Measurements from ENCODE around the gene GPR176.

The GPR176 gene, protein sequence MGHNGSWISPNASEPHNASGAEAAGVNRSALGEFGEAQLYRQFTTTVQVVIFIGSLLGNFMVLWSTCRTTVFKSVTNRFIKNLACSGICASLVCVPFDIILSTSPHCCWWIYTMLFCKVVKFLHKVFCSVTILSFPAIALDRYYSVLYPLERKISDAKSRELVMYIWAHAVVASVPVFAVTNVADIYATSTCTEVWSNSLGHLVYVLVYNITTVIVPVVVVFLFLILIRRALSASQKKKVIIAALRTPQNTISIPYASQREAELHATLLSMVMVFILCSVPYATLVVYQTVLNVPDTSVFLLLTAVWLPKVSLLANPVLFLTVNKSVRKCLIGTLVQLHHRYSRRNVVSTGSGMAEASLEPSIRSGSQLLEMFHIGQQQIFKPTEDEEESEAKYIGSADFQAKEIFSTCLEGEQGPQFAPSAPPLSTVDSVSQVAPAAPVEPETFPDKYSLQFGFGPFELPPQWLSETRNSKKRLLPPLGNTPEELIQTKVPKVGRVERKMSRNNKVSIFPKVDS

GRCh38 chr15:39919748-39920509 is at the start of gene GPR176:
Gene GPR176, minus strand, starts transcription at chr15:39920266. Its CDS starts 240 bp downstream, at chr15:39920026.
- DNase-seq: no peak

- DNase-seq: no peak
Observed at GRCh38 chr15:39969002-39969394, 48.9 kb upstream of the GPR176 start.

DNA sequence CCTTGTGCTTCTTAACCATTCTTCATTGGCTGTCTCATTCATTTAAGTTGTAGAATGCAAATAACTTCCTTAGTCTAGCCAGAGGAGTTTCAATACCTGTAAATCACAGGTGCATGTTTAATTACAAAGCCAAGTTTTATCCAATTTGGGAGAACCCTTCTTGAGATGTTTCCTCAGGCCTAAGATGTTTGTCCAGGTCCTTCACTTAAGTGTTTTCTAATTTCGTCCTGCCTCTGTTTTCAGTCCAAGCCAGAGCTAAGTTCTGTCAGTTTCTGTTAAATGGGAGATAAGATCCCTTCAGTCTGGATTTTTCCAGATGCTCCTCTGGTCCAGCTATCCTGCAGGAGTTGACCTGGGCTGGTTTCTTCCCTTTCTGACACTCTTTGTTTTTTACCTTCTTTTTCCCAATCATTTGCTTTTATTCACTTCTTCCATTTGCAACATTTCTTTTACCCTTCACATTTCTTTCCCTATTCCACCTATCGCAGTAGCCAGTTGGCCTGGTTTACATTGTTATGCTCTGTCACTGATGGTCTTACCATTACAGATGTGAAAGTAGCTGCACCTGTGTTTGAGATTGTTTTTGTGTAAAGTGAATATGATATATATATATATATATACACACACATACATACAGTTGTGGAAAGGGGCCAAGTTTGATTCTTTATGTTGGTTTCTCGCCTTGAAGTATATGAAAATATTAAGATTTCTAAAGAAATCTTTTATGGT is 48.4 kb upstream of the GPR176 start:
- no peak for DNase-seq

DNA sequence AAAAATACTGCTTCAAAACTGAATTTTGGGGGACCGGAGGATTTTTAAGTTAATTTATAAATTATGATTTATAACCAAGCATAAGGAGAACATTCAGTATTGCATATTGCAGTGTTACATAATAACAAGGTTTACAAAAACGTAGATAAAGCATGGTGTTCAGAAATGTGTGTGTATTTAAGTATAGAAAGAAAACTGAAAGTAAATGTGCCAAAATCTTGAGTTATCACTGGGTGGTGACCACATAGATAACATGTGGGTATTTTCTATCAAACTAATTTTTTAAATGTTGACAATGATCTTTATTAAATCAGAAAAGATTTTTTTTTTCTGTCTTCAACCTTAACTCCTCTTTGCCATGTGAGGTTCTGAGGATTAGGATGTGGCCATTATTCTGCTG is 46.5 kb upstream of the GPR176 start:
- no peak for DNase-seq

DNA sequence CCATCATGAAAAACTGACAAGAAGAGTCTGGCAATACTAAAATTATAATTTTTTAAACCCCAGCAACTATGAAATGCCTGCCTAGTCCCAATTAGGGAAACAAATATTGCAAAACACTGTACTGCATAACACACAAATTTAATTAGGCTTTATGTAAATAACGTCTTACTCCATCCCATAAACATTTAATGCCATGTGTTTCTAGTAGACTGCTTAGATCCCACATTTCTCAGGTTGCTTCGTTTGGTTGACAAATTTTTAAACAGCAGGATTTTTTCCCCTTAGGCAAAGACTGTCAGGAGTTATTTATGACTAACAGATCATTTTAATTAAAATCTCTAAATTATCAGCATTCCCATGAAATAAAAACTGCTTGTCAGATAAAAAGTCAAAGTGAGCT is 43.7 kb upstream of the GPR176 start:
- DNase-seq: no peak

DNA sequence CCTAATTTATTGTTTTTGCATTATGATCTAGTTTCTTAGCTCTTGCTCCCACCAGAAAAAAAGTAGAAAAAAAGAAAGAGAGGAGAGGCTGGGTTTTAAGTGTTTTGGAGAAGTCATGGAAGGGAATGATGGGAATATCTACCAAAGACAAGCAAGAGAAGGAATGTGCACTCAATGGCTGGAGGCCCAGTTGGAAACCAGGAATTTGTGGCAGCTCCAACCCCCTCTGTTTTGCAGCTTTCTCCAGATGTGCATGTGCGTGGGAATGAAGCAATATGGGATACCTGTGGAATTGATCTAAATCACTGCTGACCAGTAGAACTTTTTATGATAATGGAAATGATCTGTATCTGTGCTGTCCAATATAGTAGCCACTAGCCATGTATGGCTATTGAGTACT is 41.0 kb upstream of the GPR176 start:
- no peak for DNase-seq

GRCh38 chr15:39960411-39960810 is 40.3 kb upstream of the GPR176 start:
- DNase-seq: no peak

GRCh38 chr15:39959411-39959810 is 39.3 kb upstream of the GPR176 start:
- DNase-seq: no peak

DNA sequence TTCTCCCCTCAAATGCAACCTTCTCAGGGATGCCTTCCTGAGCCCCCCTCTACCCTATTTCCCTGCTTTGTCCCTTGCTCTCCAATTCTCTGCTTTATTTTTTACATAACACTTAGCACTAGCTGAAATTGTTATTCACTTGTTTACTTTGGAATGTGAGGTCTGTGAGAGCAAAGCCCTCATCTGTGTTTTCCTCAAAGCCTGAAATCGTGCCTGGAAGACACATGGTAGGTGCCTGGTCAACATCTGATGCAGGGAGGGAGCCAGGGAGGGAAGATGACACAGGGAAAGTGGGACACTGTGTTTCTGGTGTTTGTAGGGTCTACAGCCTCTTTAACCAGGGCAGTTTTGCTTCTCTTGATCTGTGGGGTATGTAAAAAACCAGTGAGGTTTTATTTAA is 37.4 kb upstream of the GPR176 start:
- DNase-seq: no peak

DNA sequence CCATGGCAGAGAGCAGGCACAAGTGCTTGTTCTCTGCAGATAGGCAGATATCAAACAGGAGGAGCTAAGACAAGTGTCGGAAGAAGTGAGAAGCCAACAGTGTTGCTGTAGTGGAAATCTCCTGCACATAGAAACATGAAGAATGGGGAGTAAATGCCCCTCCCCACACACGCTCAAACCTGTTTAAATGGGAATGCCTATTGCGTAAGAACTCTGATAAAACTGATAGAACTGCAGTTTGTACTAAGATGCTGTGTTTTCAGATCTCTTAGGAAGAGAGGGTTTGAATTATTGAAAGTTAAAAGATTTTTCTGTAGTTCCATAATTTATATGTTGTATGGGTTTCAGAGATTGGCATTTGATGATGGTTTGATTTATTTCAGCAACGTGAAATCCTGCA is 33.5 kb upstream of the GPR176 start:
- no peak for DNase-seq

- DNase-seq: no peak
Observed at GRCh38 chr15:39951561-39951960, 31.5 kb upstream of the GPR176 start.

DNA sequence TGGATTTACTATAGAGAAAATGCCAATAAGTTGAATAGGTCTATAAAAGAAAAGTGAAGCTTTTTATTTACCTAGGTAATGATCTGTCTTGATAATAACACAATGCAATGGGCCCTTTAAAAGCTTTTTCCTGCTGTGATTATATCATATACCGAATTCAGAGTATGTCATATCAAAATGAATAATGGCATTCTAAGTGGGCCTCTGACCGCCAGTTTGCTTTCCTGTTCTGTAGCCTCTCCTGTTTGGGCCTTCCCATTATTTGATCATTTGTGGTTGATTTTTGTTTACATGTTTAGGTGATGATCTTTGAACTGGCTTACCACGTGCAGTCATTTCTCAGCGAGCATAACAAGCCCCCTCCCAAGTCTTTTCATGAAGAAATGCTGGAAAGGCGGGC is 28.8 kb upstream of the GPR176 start:
- no peak for DNase-seq

GRCh38 chr15:39947401-39948197 is 27.5 kb upstream of the GPR176 start:
- DNase-seq: no peak

DNA sequence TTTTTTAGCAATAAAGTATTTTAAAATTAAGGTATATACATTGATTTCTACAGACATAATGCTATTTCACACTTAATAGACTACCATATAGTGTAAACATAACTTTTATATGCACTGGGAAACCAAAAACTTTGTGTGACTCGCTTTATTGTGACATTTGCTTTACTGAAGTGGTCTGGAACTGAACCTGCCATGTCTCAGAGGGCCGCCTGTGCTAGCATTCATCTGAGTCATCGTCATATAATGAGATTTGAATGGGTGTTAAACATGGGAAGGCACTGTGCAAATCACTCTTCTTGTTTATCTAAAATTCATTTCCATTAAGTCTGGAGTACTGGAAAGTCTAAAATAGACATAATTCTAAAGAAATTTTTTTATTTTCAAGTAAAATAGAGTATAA is 26.8 kb upstream of the GPR176 start:
- DNase-seq: no peak

DNA sequence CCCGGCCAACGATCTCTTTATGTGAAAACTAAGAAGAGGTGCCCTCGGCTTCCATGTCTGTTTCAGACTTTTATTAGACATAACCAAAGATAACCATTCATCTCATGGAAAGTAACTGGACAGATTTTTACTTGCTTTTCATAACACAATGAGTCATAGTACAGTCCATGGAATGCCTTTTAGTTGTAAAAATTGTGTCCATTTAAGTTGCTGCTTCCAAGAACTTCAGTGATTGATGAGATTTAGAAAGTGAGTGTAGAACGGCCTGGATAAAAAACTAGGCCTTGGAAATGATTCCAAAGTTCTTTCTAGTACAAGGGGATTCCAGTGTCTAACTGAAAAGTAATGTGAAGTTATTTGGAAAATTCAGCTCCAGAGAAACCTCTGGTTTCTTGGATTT is 24.7 kb upstream of the GPR176 start:
- no peak for DNase-seq

- no peak for DNase-seq
Observed at GRCh38 chr15:39942753-39943150, 22.7 kb upstream of the GPR176 start.

DNA sequence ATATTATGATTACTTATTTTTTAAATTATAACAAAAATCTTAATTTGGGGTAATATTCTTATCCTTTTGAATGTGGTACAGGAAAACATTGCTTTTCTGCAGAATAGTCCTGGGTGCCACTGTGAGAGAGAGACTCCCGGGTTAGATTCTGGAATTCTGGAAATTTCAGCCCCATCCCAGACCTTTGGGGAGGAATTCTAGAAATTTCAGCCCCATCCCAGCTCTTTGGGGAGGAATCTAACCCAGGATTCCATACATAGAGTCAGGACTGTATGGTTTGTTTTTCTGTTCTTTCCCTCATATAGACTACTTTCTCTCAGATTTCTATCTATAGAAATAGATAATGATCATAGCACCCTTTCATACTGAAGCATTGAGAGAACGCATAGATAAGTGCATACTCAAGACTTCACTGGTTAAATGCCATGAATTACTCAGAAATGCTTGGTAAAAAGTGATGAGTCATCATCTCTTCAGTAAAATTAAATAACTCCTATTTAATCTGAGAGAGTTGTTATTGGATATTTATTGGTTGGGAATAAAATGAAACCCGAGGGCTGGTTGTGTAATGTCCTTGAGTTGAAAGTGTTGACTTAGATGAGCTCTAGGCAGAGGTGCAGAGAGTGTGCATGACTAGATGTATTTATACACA is 22.2 kb upstream of the GPR176 start:
- no peak for DNase-seq

DNA sequence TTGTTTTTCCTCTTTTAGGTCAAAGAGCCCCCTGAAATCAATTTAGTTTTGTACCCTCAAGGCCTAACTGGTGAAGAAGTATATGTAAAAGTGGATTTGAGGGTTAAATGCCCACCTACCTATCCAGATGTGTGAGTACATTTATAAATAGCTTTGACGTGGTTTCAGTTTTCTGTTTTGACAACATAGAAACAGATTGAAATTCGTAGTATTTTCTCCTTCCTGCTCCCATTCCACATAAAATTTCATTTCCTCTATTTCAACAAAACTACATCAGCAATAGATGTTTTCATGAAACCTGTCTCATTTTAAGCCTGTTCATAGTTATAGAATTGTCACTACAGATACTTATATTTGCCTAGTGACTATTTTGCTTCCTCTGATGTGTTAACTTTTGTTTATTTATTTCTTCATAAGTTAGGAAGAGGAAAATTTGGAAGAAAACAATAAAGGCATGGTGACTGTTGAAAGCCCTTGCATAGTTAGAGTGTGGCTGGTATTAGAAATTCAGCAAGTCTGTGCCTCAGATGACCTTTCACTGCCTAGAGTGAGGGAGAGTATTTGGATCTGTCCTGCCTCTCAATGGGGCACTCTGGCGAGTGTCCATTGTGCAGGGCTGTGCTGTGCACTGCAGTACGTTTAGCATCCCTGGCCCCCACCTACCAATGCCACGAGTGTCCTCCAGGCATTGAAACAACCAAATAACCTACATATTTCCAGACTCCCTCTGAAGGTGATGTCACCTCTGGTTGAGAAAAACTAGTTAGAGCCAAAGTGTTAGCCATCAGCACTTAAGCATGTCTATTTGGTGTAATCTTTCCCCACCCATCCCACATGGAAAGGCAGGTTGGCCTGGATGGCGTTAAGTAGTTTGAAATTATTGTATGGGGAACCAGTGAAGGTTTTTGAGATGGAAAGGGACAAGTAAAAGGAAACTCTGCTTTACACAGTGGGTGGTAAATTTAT is 19.7 kb upstream of the GPR176 start:
- no peak for DNase-seq

DNA sequence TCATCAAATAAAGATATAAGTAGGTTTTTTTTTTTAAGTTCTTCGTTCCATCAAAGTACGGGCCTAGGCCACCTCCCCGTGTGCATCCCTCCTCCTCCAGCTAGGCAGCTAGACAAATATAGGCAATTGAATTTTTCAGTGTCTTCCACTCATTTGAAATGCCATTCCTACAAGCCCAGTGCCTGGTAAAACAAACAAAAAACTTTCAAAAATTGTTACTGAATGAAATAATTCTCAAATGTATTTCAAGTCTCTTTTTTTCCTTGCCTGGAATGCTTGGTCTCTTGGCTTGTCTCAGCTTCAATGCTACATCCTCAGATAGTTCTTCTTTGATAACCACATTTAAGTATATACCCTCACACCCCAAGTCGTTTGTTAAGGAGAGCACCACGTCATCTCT is 17.6 kb upstream of the GPR176 start:
- DNase-seq: no peak

DNA sequence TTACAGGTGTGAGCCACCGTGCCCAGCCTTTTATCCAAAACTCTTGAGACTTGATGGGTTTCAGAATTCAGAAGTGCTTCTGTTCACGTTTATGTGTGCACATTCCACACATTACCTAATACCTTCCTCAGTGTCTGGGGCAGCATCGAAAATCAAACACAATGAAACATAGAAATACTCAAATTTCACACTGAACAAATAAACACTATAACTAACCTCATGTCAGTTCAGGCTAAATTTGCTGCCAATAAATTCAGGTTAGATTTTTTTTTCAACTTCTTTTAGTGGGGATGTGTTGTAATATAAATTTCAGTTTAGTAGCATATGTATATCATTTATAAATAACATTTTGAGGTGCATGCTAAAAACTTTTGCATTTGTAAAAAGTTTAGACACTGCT is 16.6 kb upstream of the GPR176 start:
- no peak for DNase-seq

DNA sequence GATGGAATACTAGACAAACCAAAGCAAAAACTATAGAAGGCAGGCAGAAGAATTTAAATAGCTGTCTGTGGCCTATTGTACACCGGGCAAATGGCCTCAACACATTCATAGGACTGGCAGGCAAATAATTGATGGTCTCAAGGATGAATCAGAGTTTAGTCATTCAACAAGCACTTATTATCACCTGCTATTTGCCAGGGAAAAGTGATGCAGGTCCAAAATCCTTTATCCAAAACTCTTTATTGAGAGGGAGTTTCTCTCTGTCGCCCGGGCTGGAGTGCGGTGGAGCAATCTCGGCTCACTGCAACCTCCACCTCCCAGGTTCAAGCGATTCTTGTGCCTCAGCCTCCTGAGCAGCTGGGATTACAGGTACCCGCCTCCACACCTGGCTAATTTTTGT is 16.1 kb upstream of the GPR176 start:
- DNase-seq: no peak

Data from KG1 (cell line).